Testis (tissue), 3 donors: Measurements from ENCODE around the gene MRPL18. TPM values are rescaled to one million over a fixed set of nuclear protein-coding genes. Genes with fewer than 3 reads are reported as not detected.

Experiments used
- DNase-seq: peaks from one replicate; pipeline ENCODE4 v3.0.0-alpha.2; 2019
- H3K27ac ChIP-seq, 2 donors: fragments of 200-600 bp; sonication (generic); one replicate each; pipeline ENCODE4 v1.5.1; 2019
- H3K27me3 ChIP-seq: fragments of 200-600 bp; sonication (generic); one replicate; pipeline ENCODE4 v1.5.1; 2019
- H3K36me3 ChIP-seq: fragments of 200-600 bp; sonication (generic); one replicate; pipeline ENCODE4 v1.5.1; 2017; ENCODE audit warnings: low read depth; ENCODE audit errors: missing control alignments
- H3K4me1 ChIP-seq: fragments of 200-600 bp; sonication (generic); one replicate; pipeline ENCODE4 v1.5.1; 2019
- H3K4me3 ChIP-seq, 2 donors: fragments of 200-600 bp; sonication (generic); one replicate each; pipeline ENCODE4 v1.5.1; 2017 to 2019
- H3K9me3 ChIP-seq: fragments of 200-600 bp; sonication (generic); one replicate; pipeline ENCODE4 v1.5.1; 2017
- CTCF ChIP-seq, 3 experiments: fragments of 450-650 bp in 2 of 3; fragments of 200-600 bp in 1 of 3; sonication (generic) in 1 of 3; IDR thresholded peaks; one replicate each; pipeline ENCODE4 v1.5.1; 2016 to 2019; ENCODE audit warnings: antibody characterized with exemption in 3 of 3, mild to moderate bottlenecking in 2 of 3, moderate library complexity in 1 of 3
- POLR2A ChIP-seq: fragments of 450-650 bp; IDR thresholded peaks from one replicate; pipeline ENCODE4 v1.6.1; 2017; ENCODE audit warnings: antibody characterized with exemption, mild to moderate bottlenecking, moderate library complexity
- WGBS, 2 donors: methylation state at CpG; one replicate each; pipeline ENCODE4 v1.1.5; 2018; 5-methylcytosine and 5-hydroxymethylcytosine counted together
- intact Hi-C: fragments of 100-400 bp; cut with DNase I; formaldehyde crosslinking; loops from one replicate; pipeline ENCODE4 v1.15.1; 2023; ENCODE audit warnings: low total_unique reads
- polyA plus RNA-seq: library from polyadenylated mRNA; stranded (reverse); fragments of 350-450 nt; fragmentation: Illumina TruSeq; extraction: RNeasy Lipid Tissue Mini Kit (QIAGEN cat#74804); gene quantifications from one replicate; pipeline ENCODE4 v1.2.3, GENCODE V29; 2014; ENCODE audit warnings: low read depth, low replicate concordance; ENCODE audit not compliant: insufficient read depth
- total RNA-seq, 2 donors: library from RNA; depleted of rRNA; stranded (reverse); fragments of >200 nt; gene quantifications; one replicate each; pipeline ENCODE4 v1.2.3, GENCODE V29; 2016

Gene MRPL18
- total and polyA plus RNA-seq, 3 donors from 2014 or later: 60.3 to 73.9 (median 71.3) TPM

GRCh38 chr6:159756508-159756907, 33.8 kb upstream of the MRPL18 start:
- TF ChIP-seq CTCF (IDR thresholded peaks at IDR 0.05) (no peak), POLR2A (no peak)
- intact Hi-C loops: no loop called here
- Histone ChIP-seq H3K9me3 (no peaks in the 10 kb centered on the region), H3K4me3 (no peak overlapping the region), H3K4me1 (peaks cover 8% of the 10 kb centered on the region), H3K27ac (no peak overlapping the region), H3K36me3 (no peaks in the 10 kb centered on the region), H3K27me3 (no peaks in the 10 kb centered on the region)
- DNase-seq: no peak
- 66 to 82% methylated on average over 4 of the region's 4 CpGs for WGBS, 2 donors

GRCh38 chr6:159758031-159759001, 32.0 kb upstream of the MRPL18 start:
- DNase-seq: no peak
- Histone ChIP-seq H3K4me3 (no peak overlapping the region), H3K9me3 (no peaks in the 10 kb centered on the region), H3K27ac (no peak overlapping the region), H3K4me1 (peaks cover 15% of the 10 kb centered on the region), H3K27me3 (no peaks in the 10 kb centered on the region), H3K36me3 (no peaks in the 10 kb centered on the region)
- WGBS, 2 donors: 85 to 89% methylated on average over 7 of the region's 7 CpGs
- intact Hi-C loops: no loop called here
- TF ChIP-seq POLR2A (no peak), CTCF (IDR thresholded peaks at IDR 0.05) (no peak)

- Histone ChIP-seq H3K9me3 (no peaks in the 10 kb centered on the region), H3K4me3 (no peak overlapping the region), H3K27ac (no peak overlapping the region), H3K4me1 (peaks cover 15% of the 10 kb centered on the region), H3K36me3 (no peaks in the 10 kb centered on the region), H3K27me3 (no peaks in the 10 kb centered on the region)
- TF ChIP-seq CTCF (IDR thresholded peaks at IDR 0.05): no peak
- no peak for TF ChIP-seq POLR2A
- 51 to 52% methylated on average over 2 of the region's 2 CpGs for WGBS, 2 donors
- DNase-seq: no peak
- intact Hi-C loops: loop anchor here (2.0 kb wide), 1 partner anchor 31 kb away; no protein-coding TSS in a partner anchor
Measured at GRCh38 chr6:159759645-159760044, 30.6 kb upstream of the MRPL18 start.

- intact Hi-C loops: loop anchor here (2.0 kb wide), 1 partner anchor 32 kb away; no protein-coding TSS in a partner anchor
- H3K9me3 ChIP-seq: no peaks in the 10 kb centered on the region
- H3K4me3 ChIP-seq: peak overlapping the region; percentile 68 to 95
- peak overlapping the region; percentile 69 to 98 for H3K27ac ChIP-seq
- H3K27me3 ChIP-seq: no peaks in the 10 kb centered on the region
- TF ChIP-seq CTCF (IDR thresholded peaks at IDR 0.05): no peak
- no peak for TF ChIP-seq POLR2A
- DNase-seq: no peak
- WGBS, 2 donors: 47 to 48% methylated on average over 3 of the region's 3 CpGs
- no peaks in the 10 kb centered on the region for H3K36me3 ChIP-seq
- peaks cover 15% of the 10 kb centered on the region for H3K4me1 ChIP-seq
Measured at GRCh38 chr6:159760602-159761057, 29.6 kb upstream of the MRPL18 start.
